ENCODE results near the gene GP1BA.

GRCh38 chr17:4887581-4887980 is 44.5 kb upstream of the GP1BA start:
- TF ChIP-seq CTCF (IDR thresholded peaks at IDR 0.05; ENCODE audit: poor library complexity, severe bottlenecking) (no peak), EZH2 (IDR thresholded peaks at IDR 0.05; ENCODE audit: borderline replicate concordance, insufficient read depth, low read length, poor library complexity, severe bottlenecking) (no peak), EP300 (conservative IDR thresholded peaks at IDR 0.05; ENCODE audit: poor library complexity, severe bottlenecking) (no peak), RAD21 (conservative IDR thresholded peaks at IDR 0.05) (no peak), MXI1 (conservative IDR thresholded peaks at IDR 0.05; ENCODE audit: poor library complexity, severe bottlenecking) (no peak), REST (IDR thresholded peaks at IDR 0.05; ENCODE audit: borderline replicate concordance) (no peak), SMC3 (conservative IDR thresholded peaks at IDR 0.05; ENCODE audit: poor library complexity) (no peak), POLR2AphosphoS5 (IDR thresholded peaks at IDR 0.05) (no peak)
